Nucleus accumbens (tissue), 56 donors: ENCODE measurements around the gene PAGE1.
"Not testable (repeated sequence)": the region's sequence is repeated elsewhere in the genome, so short reads cannot be mapped to it uniquely, and the experiment has no call there.

ENCODE experiments used
- DNase-seq, 56 donors: peaks; one replicate each; lab custom pipeline; 2025; lab: John Stamatoyannopoulos, UW

The PAGE1 gene

GRCh38 chrX:49695276-49696180, at the start of gene PAGE1:
TSS of gene PAGE1 (minus strand) at chrX:49695984. CDS start at chrX:49694770, 1,214 bp downstream.
- no peak for DNase-seq

- not testable (repeated sequence) for DNase-seq
These were observed 45.7 kb upstream of the PAGE1 start for GRCh38 chrX:49741501-49741900.

GRCh38 chrX:49727847-49728246, 32.1 kb upstream of the PAGE1 start:
- no peak for DNase-seq

GRCh38 chrX:49726966-49727365, 31.2 kb upstream of the PAGE1 start:
- no peak for DNase-seq

- DNase-seq, result no peak
These were observed 30.4 kb upstream of the PAGE1 start for GRCh38 chrX:49725923-49726904.

DNA sequence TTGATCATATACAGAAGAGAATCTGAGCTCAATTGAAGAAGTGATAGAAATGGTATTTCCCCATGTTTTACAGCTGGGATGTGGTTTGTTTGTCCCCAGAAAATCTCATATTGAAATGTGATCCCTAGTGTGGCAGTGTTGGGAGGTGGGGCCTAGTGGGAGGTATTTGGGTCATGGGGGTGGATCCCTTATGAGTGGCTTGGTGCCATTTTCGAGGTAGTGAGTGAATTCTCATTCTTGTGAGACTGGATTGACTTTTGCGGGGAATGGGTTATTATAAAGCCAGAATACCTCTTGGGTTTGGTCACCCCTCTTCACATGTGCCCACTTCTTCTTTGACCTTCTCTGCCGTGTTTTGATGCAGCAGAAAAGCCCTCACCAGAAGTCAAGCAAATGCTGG, 29.6 kb upstream of the PAGE1 start:
- DNase-seq, result no peak

GRCh38 chrX:49720106-49720505, 24.3 kb upstream of the PAGE1 start:
- not testable (repeated sequence) for DNase-seq

- no peak for DNase-seq
These were observed 16.8 kb upstream of the PAGE1 start for GRCh38 chrX:49712577-49712976.

- DNase-seq, result no peak
These were observed 15.0 kb upstream of the PAGE1 start for GRCh38 chrX:49710744-49711319.

DNA sequence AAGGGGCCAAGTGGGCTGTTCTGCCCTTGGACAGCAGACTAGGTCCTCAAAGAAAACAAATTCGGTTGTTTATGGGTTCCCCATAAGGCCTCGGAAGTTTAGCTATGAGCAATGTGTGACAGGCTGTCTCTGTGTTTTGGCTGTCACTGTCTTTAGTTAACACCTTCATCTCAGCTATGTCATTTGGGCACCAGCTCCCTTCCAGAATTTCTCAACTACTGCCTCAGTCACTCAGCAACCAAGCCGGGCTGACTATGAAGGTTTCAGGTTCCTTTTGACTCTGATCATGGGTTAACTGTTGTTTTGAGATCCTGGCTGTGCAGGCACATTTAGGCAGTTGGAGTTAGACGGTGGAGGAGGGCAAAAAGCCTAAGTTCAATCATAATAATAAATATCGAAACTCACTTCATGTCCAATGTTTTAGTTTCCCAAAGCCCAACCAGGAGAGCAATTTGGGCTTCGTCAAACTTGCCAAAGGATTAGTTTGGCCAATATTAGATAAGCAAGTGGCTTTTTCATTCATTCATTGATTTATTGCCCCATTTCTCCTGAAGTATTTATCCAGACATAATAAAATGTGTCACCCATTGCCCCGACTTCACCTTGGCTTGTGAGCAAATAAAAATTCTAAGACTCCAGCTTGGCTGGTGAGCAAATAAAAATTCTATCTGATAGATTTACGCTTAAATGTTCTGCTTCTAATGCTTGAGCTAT, 9.1 kb upstream of the PAGE1 start:
- no peak for DNase-seq

DNA sequence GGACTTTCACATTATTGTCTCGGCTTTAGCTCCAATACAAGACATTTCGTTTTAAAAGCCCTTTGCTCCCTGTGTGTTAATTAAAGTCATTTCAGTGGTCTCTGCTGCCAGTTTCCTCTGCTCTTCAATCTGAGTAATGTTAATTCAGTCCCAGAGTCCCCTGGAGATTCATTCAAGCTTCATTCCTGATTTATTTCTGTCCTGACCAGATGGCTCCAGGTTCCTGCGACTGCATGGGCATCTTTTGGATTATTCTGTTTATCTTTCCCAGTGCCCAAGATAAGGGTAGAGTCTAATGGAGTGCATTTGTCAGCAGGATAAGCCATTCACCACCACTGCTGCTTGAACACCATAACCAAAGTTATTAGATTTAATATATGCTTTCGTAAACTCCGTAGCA, 6.1 kb upstream of the PAGE1 start:
- DNase-seq, result no peak

DNA sequence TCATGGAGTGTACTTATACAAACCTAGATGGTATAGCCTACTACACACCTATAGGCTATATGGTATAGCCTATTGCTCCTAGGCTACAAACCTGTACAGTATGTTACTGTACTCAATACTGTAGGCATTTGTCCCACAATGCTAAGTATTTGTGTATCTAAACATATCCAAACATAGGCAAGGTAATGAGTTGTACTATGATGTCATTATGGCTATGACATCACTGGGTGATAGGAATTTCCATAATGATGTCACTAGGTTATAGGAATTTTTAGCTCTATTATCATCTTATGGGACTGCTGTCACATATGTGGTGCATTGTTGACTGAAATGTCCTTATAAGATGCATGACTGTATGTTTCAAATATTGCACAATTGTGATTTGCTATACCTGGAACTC, 5.5 kb upstream of the PAGE1 start:
- no peak for DNase-seq

GRCh38 chrX:49675075-49675719, 20.6 kb downstream of the PAGE1 start:
- DNase-seq, result no peak

- no peak for DNase-seq
These were observed 22.4 kb downstream of the PAGE1 start for GRCh38 chrX:49673394-49673793.

DNA sequence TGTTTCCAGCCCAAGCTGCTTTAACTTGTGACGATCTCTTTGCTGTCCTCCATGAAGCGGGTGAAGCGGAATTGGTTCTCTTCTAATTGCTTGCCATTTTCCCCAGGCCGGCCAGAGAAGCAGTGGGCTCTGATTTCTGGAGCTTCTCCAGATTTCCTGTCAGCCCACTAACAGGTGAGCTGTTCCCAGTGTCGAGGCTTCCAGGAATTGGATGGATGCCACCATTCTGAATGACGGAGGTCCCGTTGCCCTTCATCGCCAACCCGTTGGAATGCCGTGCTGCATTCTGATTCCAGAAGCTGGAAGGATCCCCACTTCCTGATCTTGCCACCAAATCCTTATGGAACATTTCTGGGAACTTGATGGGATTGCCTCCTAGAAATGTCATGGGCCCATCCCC, 31.0 kb downstream of the PAGE1 start:
- no peak for DNase-seq

DNA sequence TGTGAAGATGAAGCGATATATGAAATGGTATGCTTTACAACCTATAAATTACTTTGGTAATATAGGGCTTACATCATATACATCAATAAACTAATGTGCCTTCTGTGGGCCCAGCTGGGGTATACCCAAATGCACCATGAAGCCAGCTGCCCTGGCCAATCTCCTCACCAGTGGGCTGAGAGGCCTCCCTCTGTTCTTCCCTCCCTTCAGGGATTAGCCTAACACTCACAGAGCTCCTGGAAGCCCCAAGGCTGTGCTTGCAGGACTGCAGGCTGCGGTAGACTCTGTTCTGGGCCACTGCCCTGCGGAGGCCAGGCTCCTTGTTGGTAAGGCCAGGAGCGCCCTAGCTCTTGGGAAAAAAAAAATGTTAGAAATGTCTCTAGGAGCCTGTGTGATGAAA, 33.9 kb downstream of the PAGE1 start:
- DNase-seq, result no peak

- no peak for DNase-seq
These were observed 36.0 kb downstream of the PAGE1 start for GRCh38 chrX:49659771-49660170.

GRCh38 chrX:49656533-49656932, 39.3 kb downstream of the PAGE1 start:
- no peak for DNase-seq

- no peak for DNase-seq
These were observed 50.7 kb downstream of the PAGE1 start for GRCh38 chrX:49644991-49645637.
